Smooth muscle cell of the brain vasculature (primary cell): ENCODE data around the gene NPTX1.

Experiments used
- DNase-seq: peaks from one replicate; pipeline ENCODE4 v3.0.0-alpha.2; 2012; ENCODE audit warnings: low read depth, low spot score

The NPTX1 gene

DNA sequence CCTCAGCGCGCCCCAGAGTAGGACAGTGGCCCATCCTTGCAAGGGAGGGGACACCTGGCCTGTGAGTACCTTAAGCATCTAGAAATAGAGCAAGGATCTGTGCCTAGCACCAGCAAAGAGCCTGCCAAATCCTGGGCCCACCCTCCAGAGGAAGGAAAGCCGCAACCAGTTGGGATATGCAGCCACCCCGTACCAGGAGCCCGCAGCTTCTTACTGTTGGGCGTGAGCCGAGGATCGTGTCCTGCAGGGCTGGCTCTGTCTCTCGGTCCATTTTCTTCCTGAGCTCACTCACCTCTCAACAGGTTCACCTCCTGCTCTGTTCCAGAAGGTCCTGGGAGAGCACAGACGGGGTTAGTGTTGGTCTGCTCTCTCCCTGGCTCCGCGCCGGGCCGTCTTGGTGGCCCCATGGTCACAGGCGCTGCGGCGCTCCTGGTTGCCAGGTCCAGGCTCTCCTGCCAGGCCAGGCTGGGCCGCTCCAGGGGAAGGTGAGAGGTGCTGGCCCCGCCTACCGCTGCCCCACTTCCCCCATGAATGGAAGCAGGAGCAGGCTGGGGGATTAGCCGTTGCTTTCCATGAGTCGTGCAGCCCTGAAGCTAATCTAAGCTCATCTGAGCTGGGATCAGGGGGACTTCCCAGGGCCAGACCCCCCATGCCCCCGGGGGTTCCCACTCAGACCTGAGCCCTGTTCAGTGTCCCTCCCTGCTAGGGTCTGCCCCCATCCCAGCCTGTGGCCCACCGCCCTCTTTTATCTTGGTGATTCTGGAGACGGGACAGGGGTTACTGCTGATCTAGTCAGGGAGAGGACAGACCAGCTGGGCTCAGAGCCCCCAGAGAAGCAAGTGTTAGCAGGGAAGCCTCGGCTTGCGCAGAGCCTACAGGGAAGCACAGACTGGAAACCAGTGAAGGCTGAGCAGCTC lies 48.8 kb downstream of the NPTX1 start:
- no peak for DNase-seq

DNA sequence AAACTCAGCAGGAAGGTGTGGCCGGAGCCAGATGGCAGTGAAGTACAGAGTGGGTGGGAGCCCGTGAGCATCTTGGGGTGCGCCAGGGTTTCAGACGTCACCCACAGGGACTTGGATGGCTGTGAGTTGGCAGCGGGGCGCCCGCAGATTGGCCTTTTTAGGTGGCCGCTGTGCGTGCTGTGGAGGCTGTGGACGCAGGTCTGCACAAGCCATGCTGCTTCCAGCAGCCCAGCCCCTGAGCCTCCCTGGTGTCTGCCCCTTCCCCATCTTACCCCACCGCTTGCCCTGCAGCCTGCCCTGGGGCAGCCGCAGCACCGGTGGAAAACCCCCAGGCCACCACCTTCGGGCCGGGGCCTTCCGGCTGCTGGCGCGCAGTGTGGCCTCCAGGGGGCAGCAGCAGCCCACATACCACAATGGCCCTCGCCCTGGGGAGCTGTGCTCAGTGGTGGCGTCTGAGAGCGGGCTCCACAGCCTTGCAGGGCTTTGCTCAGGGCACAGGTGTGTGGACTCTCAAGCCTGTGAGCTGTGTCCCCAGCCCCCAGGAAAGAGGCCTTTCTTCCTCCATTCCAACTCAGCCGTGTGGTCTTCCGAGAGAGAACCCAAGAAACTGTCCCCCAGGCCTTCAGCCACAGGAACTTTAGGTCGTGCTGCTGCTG lies 49.6 kb downstream of the NPTX1 start:
- no peak for DNase-seq

DNA sequence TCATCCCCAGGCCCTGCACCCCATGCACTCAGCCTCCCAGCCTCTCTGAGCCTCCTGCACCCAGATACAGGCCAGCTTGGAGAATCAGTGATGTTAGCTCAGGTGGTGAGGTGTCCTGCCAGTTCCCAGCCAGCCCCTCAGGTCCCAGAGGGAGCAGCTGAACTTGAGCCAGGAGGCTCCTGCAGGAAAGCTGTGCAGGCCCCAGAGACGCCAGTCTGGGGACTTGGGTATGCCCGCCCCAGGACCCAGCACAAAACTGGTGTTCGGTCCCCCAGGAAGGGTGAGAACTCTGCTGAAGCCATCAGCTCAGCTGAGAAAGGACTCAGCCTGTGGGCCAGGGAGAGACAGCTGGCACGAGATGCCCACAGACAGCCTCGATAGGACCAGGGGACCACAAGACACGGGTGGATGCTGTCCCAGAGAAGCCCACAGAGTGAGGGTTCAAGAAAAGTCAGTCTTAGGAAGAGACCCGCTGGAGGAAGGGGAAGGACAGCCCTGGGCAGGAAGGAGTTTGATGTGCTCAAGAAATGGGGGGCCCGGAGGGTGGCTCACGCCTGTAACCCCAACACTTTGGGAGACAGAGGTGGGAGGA lies 50.5 kb downstream of the NPTX1 start:
- DNase-seq = no peak

DNA sequence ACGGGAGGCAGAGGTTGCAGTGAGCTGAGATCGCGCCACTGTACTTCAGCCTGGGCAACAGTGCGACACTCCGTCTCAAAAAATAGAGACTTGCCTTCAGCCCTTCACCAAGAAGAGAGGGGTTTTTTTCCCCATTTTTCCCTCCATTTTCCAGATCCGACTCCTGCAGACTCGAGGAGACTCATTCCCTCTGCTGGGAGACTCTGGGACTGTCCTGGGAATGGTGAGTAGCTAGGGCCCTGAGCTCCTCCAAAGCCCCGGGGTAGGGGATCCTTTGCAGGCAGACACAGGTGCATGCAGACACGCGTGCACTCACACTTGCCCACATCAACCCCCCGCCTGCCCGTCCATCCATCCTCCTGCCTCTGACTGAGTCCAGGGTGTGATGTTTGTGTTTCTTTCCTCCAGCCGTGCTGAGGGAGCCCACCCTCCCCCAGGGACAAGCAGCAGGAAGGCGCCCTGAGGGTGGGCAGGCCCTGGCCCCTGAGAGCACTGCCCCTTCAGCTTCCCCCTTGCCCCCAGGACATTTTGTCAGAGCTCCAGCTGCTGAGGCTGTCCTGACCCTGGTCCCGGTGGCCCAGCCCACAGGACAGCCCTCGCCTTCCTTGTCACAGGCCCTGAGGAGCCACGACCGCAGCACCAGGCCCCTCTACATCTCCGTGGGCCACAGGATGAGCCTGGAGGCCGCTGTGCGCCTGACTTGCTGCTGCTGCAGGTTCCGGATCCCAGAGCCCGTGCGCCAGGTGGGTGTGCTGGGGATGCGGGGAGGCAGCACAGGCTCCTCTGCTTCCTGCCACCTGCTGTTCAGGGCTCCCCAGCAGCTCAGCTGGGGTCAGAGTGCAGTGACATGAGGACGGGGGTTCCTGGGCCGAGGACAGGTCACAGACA lies 51.3 kb downstream of the NPTX1 start:
- no peak for DNase-seq

DNA sequence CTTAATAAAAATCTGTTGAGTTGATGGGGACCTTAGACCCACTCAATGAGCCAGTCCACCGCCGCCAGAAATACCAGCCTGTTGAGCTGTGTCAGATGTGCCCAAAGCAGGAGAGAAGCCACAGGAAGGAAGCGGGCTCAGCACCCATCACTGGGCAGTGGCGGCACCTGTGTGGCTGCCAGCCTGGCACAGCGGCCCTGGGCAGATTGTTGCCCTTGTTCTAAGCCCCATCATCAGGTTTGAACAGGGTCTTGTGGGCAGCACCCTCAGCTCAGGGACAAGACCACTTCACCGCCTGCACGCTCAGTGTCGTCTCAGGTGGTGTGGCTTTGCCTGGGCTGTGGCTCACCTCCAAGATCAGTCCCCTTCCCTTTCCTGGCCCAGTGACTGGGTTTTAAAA lies 52.1 kb downstream of the NPTX1 start:
- DNase-seq = no peak

DNA sequence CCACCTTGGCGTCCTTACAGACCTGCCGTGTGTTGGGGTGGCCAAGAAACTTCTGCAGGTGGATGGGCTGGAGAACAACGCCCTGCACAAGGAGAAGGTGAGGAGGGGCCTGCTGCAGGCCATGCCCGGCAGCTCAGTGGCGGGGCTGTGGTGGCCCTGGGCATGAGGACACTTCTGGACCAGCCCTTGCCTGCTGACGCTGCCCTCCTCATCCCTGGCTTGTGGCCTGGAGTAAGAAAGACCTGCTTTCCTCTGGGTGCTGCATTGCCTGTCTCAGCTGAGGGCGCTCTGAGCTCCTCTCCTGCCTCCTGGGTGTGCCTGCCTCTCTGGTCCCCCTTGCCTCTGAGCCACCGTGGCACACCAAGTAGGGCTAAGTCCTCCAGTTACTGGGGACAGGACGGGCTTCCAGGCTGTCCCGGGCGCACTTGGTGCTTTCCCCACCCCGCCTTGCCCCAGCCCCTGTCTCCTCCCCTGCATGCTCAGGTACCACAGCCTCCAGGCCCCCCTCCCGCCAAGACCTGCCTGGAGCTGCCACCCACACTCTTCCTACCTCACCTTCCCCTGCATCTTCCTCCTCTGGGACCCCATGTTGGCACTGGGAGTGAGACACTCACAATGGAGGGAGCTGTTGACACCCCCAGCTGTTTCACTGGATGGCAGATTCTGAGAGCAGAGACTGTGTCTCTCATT lies 52.7 kb downstream of the NPTX1 start:
- DNase-seq = no peak

DNA sequence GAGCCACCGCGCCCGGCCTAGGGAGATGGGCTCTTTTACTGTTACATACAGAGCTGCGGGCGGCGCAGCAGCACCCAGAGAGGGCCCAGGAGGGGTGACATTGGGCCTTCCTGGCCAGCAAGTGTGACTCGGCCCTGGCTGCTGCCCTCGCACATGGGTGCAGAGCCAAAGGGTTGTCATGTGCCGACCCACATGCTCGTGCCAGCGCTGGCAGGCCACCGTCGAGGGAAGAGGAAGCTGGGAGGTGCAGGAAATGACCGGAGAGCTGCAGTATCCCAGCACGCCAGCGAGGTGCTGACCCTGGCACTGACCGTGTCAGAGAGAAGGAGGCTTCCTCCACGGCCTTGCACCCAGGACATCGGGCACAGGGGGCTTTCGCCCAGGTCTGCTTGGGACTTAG lies 53.4 kb downstream of the NPTX1 start:
- DNase-seq = no peak

DNA sequence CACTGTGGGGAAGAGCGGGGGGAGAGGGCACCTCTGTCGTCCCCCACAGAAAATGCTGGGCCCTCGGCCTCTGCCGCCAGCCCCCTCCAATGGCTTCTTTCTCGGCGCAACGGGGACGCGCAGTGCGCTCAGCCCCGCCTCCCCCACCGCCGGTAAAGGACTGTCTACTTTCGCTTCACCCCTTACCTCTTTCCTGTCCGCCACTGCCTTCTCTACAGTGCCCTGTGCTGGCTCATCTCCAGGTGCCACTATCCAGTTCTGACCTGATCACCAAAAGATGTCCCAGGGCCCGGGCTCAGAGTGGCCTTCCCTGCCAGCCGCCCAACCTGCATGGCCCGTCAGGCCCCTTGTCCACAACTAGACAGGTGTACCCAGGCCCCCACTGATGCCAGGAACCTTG lies 54.1 kb downstream of the NPTX1 start:
- no peak for DNase-seq

DNA sequence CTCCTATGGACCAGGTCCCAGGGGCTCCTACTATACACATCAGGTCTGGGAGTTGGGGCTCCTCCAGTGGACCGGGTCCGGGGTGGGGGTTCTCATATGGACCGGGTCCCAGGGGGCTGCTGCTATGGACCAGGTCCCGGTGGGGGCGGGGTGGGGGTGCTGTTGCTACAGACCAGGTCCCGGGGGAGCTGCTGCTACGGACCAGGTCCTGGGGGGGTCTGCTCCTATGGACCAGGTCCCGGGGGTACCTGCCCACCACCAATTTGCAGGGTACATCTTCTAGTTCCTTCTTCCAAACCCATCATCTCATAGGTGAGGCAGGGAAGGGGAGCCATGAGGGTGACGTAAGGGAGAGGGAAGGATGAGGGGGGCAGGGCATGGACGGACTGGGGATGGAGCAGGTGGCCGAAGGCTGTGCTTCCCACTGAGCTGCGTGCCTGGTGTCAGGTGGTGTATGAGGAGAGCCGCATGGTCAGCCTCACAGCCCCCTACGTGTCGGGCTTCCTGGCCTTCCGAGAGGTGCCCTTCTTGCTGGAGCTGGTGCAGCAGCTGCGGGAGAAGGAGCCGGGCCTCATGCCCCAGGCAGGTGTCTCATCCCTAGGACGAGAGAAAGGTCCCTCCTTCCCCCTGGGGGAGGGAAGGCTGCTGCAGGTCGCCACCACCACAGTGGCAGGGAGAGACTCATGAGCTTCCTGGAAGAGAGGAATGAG lies 54.9 kb downstream of the NPTX1 start:
- DNase-seq = no peak

DNA sequence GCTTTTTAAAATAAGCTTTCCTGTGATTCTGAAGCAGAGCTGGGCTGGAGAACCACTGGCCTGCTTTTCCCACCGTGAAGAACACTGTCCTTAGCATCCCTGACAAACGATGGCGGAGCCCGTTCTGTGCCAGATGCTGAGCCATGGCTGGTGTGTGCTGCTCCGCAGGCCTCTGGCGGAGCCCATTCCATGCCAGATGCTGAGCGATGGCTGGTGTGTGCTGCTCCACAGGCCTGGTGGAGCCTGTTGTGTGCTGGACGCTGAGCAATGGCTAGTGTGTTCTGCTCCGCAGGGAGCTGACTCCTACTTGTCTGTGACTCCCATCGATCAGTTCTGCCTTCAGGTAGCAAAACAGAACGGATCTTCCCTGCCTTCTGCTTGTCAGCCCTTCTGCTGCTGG lies 57.2 kb downstream of the NPTX1 start:
- no peak for DNase-seq

DNA sequence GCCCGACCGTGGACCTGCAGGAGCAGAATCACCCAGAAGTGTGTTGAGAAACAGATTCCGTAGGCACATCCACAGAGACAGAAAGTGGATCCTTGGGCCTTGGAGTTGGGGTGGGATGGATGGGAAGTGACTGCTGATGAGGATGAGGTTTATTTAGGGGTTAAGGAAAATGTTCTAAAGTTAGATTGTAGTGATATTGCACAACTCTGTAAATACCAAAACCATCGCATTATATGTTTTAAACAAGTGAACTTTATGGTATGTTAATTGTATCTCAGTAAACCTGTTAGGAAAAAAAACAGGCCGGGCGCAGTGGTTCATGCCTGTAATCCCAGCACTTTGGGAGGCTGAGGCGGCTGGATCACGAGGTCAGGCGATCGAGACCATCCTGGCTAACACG lies 57.8 kb downstream of the NPTX1 start:
- no peak for DNase-seq
